Measurements from ENCODE around the gene CTAG1B.

GRCh38 chrX:154650221-154650510 lies 31.1 kb upstream of the CTAG1B start:
- no peak for TF ChIP-seq CTCF (IDR thresholded peaks at IDR 0.05; ENCODE audit: insufficient read depth, low read length, poor library complexity, severe bottlenecking)
- no peak for TF ChIP-seq EZH2phosphoT487 (conservative IDR thresholded peaks at IDR 0.05; ENCODE audit: low read length)

Data from SU-DHL-6 (cell line).